Osteocyte (in vitro differentiated cells): Measurements from ENCODE around the gene FAM118A. TPM values are rescaled to one million over a fixed set of nuclear protein-coding genes. Genes with fewer than 3 reads are reported as not detected.

Source experiments
- DNase-seq: peaks from one replicate; pipeline ENCODE4 v3.0.0; 2021; ENCODE audit warnings: mixed read lengths; ENCODE audit not compliant: unreplicated experiment; ENCODE audit errors: extremely low spot score
- H3K27ac Mint-ChIP-seq: one replicate; pipeline ENCODE4 v1.8.0; 2021; ENCODE audit warnings: mild to moderate bottlenecking, mixed read lengths; ENCODE audit not compliant: unreplicated experiment
- H3K27me3 Mint-ChIP-seq: one replicate; pipeline ENCODE4 v1.8.0; 2021; ENCODE audit warnings: mixed read lengths; ENCODE audit not compliant: unreplicated experiment
- H3K36me3 Mint-ChIP-seq: one replicate; pipeline ENCODE4 v1.8.0; 2021; ENCODE audit warnings: mixed read lengths; ENCODE audit not compliant: unreplicated experiment
- H3K4me1 Mint-ChIP-seq: one replicate; pipeline ENCODE4 v1.8.0; 2021; ENCODE audit warnings: mixed read lengths; ENCODE audit not compliant: unreplicated experiment
- H3K4me3 Mint-ChIP-seq: one replicate; pipeline ENCODE4 v1.8.0; 2021; ENCODE audit warnings: mild to moderate bottlenecking, moderate library complexity, mixed read lengths; ENCODE audit not compliant: unreplicated experiment
- H3K9me3 Mint-ChIP-seq: one replicate; pipeline ENCODE4 v1.8.0; 2021; ENCODE audit warnings: mixed read lengths; ENCODE audit not compliant: unreplicated experiment
- CTCF ChIP-seq: fragments of 200-600 bp; sonication (generic); IDR thresholded peaks from 2 replicates; pipeline ENCODE4 v1.5.0; 2021; ENCODE audit warnings: antibody characterized with exemption, mild to moderate bottlenecking, moderate library complexity
- total RNA-seq: library from RNA; stranded (reverse); gene quantifications from 2 replicates; pipeline ENCODE4 v1.2.1, GENCODE V29; 2021

The FAM118A gene
- total RNA-seq, 1 donor from 2014 or later: 110 TPM

- no peak overlapping the region for H3K4me3 Mint-ChIP-seq
- no peak for TF ChIP-seq CTCF
- H3K4me1 Mint-ChIP-seq: no peaks in the 10 kb centered on the region
- H3K27me3 Mint-ChIP-seq: no peaks in the 10 kb centered on the region
- no peak overlapping the region for H3K27ac Mint-ChIP-seq
- H3K9me3 Mint-ChIP-seq: no peaks in the 10 kb centered on the region
- peaks cover 51% of the 10 kb centered on the region for H3K36me3 Mint-ChIP-seq
- DNase-seq: no peak
These were observed 26.3 kb downstream of the FAM118A start for GRCh38 chr22:45335854-45336522.

GRCh38 chr22:45336971-45337431 is 27.3 kb downstream of the FAM118A start:
- no peaks in the 10 kb centered on the region for H3K9me3 Mint-ChIP-seq
- DNase-seq: no peak
- H3K4me3 Mint-ChIP-seq: no peak overlapping the region
- TF ChIP-seq CTCF: no peak
- peaks cover 51% of the 10 kb centered on the region for H3K36me3 Mint-ChIP-seq
- no peaks in the 10 kb centered on the region for H3K27me3 Mint-ChIP-seq
- H3K27ac Mint-ChIP-seq: no peak overlapping the region
- no peaks in the 10 kb centered on the region for H3K4me1 Mint-ChIP-seq

GRCh38 chr22:45337536-45337935 is 27.8 kb downstream of the FAM118A start:
- H3K4me1 Mint-ChIP-seq: no peaks in the 10 kb centered on the region
- no peak for DNase-seq
- H3K27ac Mint-ChIP-seq: no peak overlapping the region
- H3K9me3 Mint-ChIP-seq: no peaks in the 10 kb centered on the region
- peaks cover 48% of the 10 kb centered on the region for H3K36me3 Mint-ChIP-seq
- TF ChIP-seq CTCF: no peak
- no peak overlapping the region for H3K4me3 Mint-ChIP-seq
- H3K27me3 Mint-ChIP-seq: no peaks in the 10 kb centered on the region

- H3K4me1 Mint-ChIP-seq: no peaks in the 10 kb centered on the region
These were observed 29.1 kb downstream of the FAM118A start for GRCh38 chr22:45338795-45339194.

More at GRCh38 chr22:45338795-45339194, 29.1 kb downstream of the FAM118A start:
- Mint-ChIP-seq H3K27ac (no peak overlapping the region), H3K4me3 (no peak overlapping the region), H3K36me3 (peaks cover 50% of the 10 kb centered on the region), H3K27me3 (no peaks in the 10 kb centered on the region), H3K9me3 (no peaks in the 10 kb centered on the region)
- DNase-seq: no peak
- no peak for TF ChIP-seq CTCF
